Trophoblast cell (in vitro differentiated cells and primary cell): ENCODE measurements around the gene CAMK1D.

Source experiments
- DNase-seq, 2 donors: peaks; one replicate each; pipeline ENCODE4 v3.0.0-alpha.2; 2016
- H2AFZ ChIP-seq: 2 replicates; pipeline ENCODE4 v1.6.1; 2013; ENCODE audit warnings: low read length, moderate library complexity, mild to moderate bottlenecking; ENCODE audit not compliant: insufficient read depth, poor library complexity
- H2AK5ac ChIP-seq: 2 replicates; pipeline ENCODE4 v1.6.1; 2013; ENCODE audit warnings: mild to moderate bottlenecking, low read length
- H2BK120ac ChIP-seq: 2 replicates; pipeline ENCODE4 v1.6.1; 2013; ENCODE audit warnings: low read length, mild to moderate bottlenecking, moderate library complexity; ENCODE audit not compliant: insufficient read depth, poor library complexity
- H2BK12ac ChIP-seq: 2 replicates; pipeline ENCODE4 v1.6.1; 2013; ENCODE audit warnings: mild to moderate bottlenecking, low read length, moderate library complexity
- H2BK5ac ChIP-seq: 2 replicates; pipeline ENCODE4 v1.6.1; 2013; ENCODE audit warnings: low read length, low read depth, moderate library complexity, mild to moderate bottlenecking; ENCODE audit not compliant: poor library complexity
- H3K14ac ChIP-seq: 2 replicates; pipeline ENCODE4 v1.6.1; 2013; ENCODE audit warnings: mild to moderate bottlenecking, low read length
- H3K18ac ChIP-seq: 2 replicates; pipeline ENCODE4 v1.6.1; 2013; ENCODE audit warnings: mild to moderate bottlenecking, low read length
- H3K23ac ChIP-seq: 2 replicates; pipeline ENCODE4 v1.6.1; 2013; ENCODE audit warnings: low read length
- H3K27ac ChIP-seq: 2 replicates; pipeline ENCODE4 v1.5.1; 2013; ENCODE audit warnings: low read depth, mild to moderate bottlenecking, inconsistent platforms, low read length, moderate library complexity
- H3K27me3 ChIP-seq: 2 replicates; pipeline ENCODE4 v1.6.1; 2013; ENCODE audit warnings: inconsistent platforms, mild to moderate bottlenecking, low read length, moderate library complexity; ENCODE audit not compliant: insufficient read depth
- H3K36me3 ChIP-seq, 2 experiments: 1 replicate in 1 of 2; 2 replicates in 1 of 2; pipeline ENCODE4 v1.6.1; 2013; ENCODE audit warnings: low read length in 2 of 2, mild to moderate bottlenecking in 2 of 2, moderate library complexity in 1 of 2; ENCODE audit not compliant: insufficient read depth in 2 of 2, control insufficient read depth in 1 of 2
- H3K4ac ChIP-seq: 2 replicates; pipeline ENCODE4 v1.6.1; 2013; ENCODE audit warnings: low read depth, mild to moderate bottlenecking, low read length, moderate library complexity
- H3K4me1 ChIP-seq, 2 experiments: 1 replicate in 1 of 2; 2 replicates in 1 of 2; pipeline ENCODE4 v1.6.1; 2013; ENCODE audit warnings: low read length in 2 of 2, mild to moderate bottlenecking in 2 of 2, moderate library complexity in 1 of 2; ENCODE audit not compliant: insufficient read depth in 2 of 2, control insufficient read depth in 1 of 2
- H3K4me2 ChIP-seq: 2 replicates; pipeline ENCODE4 v1.6.1; 2013; ENCODE audit warnings: inconsistent platforms, mild to moderate bottlenecking, low read length, moderate library complexity
- H3K4me3 ChIP-seq: 2 replicates; pipeline ENCODE4 v1.5.1; 2013; ENCODE audit warnings: mild to moderate bottlenecking, low read depth, low read length, inconsistent platforms
- H3K79me1 ChIP-seq: one replicate; pipeline ENCODE4 v1.6.1; 2013; ENCODE audit warnings: low read length
- H3K79me2 ChIP-seq: 2 replicates; pipeline ENCODE4 v1.6.1; 2013; ENCODE audit warnings: low read length, mild to moderate bottlenecking; ENCODE audit not compliant: control insufficient read depth, insufficient read depth, poor library complexity
- H3K9ac ChIP-seq: 2 replicates; pipeline ENCODE4 v1.6.1; 2013; ENCODE audit warnings: mild to moderate bottlenecking, low read length
- H3K9me3 ChIP-seq: 2 replicates; pipeline ENCODE4 v1.6.1; 2013; ENCODE audit warnings: low read depth, mild to moderate bottlenecking, control low read depth, inconsistent platforms, low read length; ENCODE audit not compliant: insufficient read depth
- H4K12ac ChIP-seq: 2 replicates; pipeline ENCODE4 v1.6.1; 2013; ENCODE audit warnings: low read depth, mild to moderate bottlenecking, low read length, moderate library complexity
- H4K8ac ChIP-seq: 2 replicates; pipeline ENCODE4 v1.6.1; 2013; ENCODE audit warnings: low read depth, mild to moderate bottlenecking, low read length, moderate library complexity
- H4K91ac ChIP-seq: one replicate; pipeline ENCODE4 v1.6.1; 2013; ENCODE audit warnings: low read depth, mild to moderate bottlenecking, low read length, moderate library complexity
- WGBS: extraction: QIAGEN DNeasy Blood & Tissue Kit; methylation state at CpG from one replicate; pipeline ENCODE4 v1.1.7; 2013; ENCODE audit warnings: missing lambda C conversion rate; ENCODE audit not compliant: insufficient read length, insufficient coverage; ENCODE audit errors: extremely low coverage; 5-methylcytosine and 5-hydroxymethylcytosine counted together

The CAMK1D gene

GRCh38 chr10:12503311-12503710 is 154.0 kb downstream of the CAMK1D start:
- DNase-seq, result no peak
- no peak overlapping the region for H2AK5ac ChIP-seq
- H4K91ac ChIP-seq, result no peak overlapping the region
- no peaks in the 10 kb centered on the region for H3K27me3 ChIP-seq
- no peak overlapping the region for H3K27ac ChIP-seq
- no peak overlapping the region for H2BK120ac ChIP-seq
- H3K79me2 ChIP-seq, result no peaks in the 10 kb centered on the region
- WGBS, result no CpG with 5 or more reads among the region's 10 CpGs
- no peak overlapping the region for H3K14ac ChIP-seq
- H3K36me3 ChIP-seq, result no peaks in the 10 kb centered on the region
- H3K79me1 ChIP-seq, result no peaks in the 10 kb centered on the region
- H3K4me3 ChIP-seq, result no peak overlapping the region
- no peaks in the 10 kb centered on the region for H3K4me1 ChIP-seq
- no peak overlapping the region for H2BK12ac ChIP-seq
- H4K12ac ChIP-seq, result no peak overlapping the region
- no peak overlapping the region for H3K18ac ChIP-seq
- H2BK5ac ChIP-seq, result no peak overlapping the region
- no peaks in the 10 kb centered on the region for H3K9me3 ChIP-seq
- no peak overlapping the region for H3K4me2 ChIP-seq
- H3K9ac ChIP-seq, result no peak overlapping the region
- H4K8ac ChIP-seq, result no peak overlapping the region
- H3K23ac ChIP-seq, result no peak overlapping the region
- no peak overlapping the region for H2AFZ ChIP-seq
- H3K4ac ChIP-seq, result no peak overlapping the region

- no peak overlapping the region for H3K14ac ChIP-seq
- no peak overlapping the region for H2BK12ac ChIP-seq
- no peaks in the 10 kb centered on the region for H3K4me1 ChIP-seq
- H4K91ac ChIP-seq, result no peak overlapping the region
- no peak overlapping the region for H3K23ac ChIP-seq
- H2AK5ac ChIP-seq, result no peak overlapping the region
- H4K12ac ChIP-seq, result no peak overlapping the region
- H3K27me3 ChIP-seq, result no peaks in the 10 kb centered on the region
- no peaks in the 10 kb centered on the region for H3K79me2 ChIP-seq
- H3K4me3 ChIP-seq, result no peak overlapping the region
- H3K4me2 ChIP-seq, result no peak overlapping the region
- no peak overlapping the region for H2BK5ac ChIP-seq
- no peak overlapping the region for H2BK120ac ChIP-seq
- no peak overlapping the region for H3K9ac ChIP-seq
- no peak overlapping the region for H4K8ac ChIP-seq
- WGBS, result no CpG with 5 or more reads among the region's 11 CpGs
- H3K4ac ChIP-seq, result no peak overlapping the region
- H3K27ac ChIP-seq, result no peak overlapping the region
- no peaks in the 10 kb centered on the region for H3K9me3 ChIP-seq
- H3K79me1 ChIP-seq, result no peaks in the 10 kb centered on the region
- DNase-seq, result no peak
- H2AFZ ChIP-seq, result no peak overlapping the region
- H3K36me3 ChIP-seq, result no peaks in the 10 kb centered on the region
- H3K18ac ChIP-seq, result no peak overlapping the region
Measured at GRCh38 chr10:12504176-12504575, 154.8 kb downstream of the CAMK1D start.

GRCh38 chr10:12504628-12505027 is 155.3 kb downstream of the CAMK1D start:
- H2AFZ ChIP-seq, result no peak overlapping the region
- H3K4me3 ChIP-seq, result no peak overlapping the region
- H2BK5ac ChIP-seq, result no peak overlapping the region
- H2BK12ac ChIP-seq, result no peak overlapping the region
- H3K27me3 ChIP-seq, result no peaks in the 10 kb centered on the region
- no peak overlapping the region for H3K4me2 ChIP-seq
- no peak overlapping the region for H2AK5ac ChIP-seq
- H3K36me3 ChIP-seq, result no peaks in the 10 kb centered on the region
- H4K8ac ChIP-seq, result no peak overlapping the region
- H3K4ac ChIP-seq, result no peak overlapping the region
- H3K18ac ChIP-seq, result no peak overlapping the region
- H2BK120ac ChIP-seq, result no peak overlapping the region
- H3K9me3 ChIP-seq, result no peaks in the 10 kb centered on the region
- no peaks in the 10 kb centered on the region for H3K79me2 ChIP-seq
- H4K91ac ChIP-seq, result no peak overlapping the region
- H3K4me1 ChIP-seq, result no peaks in the 10 kb centered on the region
- no peak overlapping the region for H3K14ac ChIP-seq
- no peak overlapping the region for H3K23ac ChIP-seq
- no CpG with 5 or more reads among the region's 10 CpGs for WGBS
- DNase-seq, result no peak
- no peak overlapping the region for H4K12ac ChIP-seq
- no peaks in the 10 kb centered on the region for H3K79me1 ChIP-seq
- H3K9ac ChIP-seq, result no peak overlapping the region
- no peak overlapping the region for H3K27ac ChIP-seq

- no peak for DNase-seq
- Histone ChIP-seq H3K79me2 (no peaks in the 10 kb centered on the region), H2AK5ac (no peak overlapping the region), H2AFZ (no peak overlapping the region), H4K12ac (no peak overlapping the region), H3K18ac (no peak overlapping the region), H3K4me2 (no peak overlapping the region), H4K8ac (no peak overlapping the region), H3K4ac (no peak overlapping the region), H3K9me3 (no peaks in the 10 kb centered on the region), H2BK12ac (no peak overlapping the region), H3K4me1 (no peaks in the 10 kb centered on the region), H3K23ac (no peak overlapping the region), H3K79me1 (no peaks in the 10 kb centered on the region), H2BK120ac (no peak overlapping the region), H2BK5ac (no peak overlapping the region), H3K27me3 (no peaks in the 10 kb centered on the region), H3K14ac (no peak overlapping the region), H4K91ac (no peak overlapping the region), H3K4me3 (no peak overlapping the region), H3K9ac (no peak overlapping the region), H3K36me3 (no peaks in the 10 kb centered on the region), H3K27ac (no peak overlapping the region)
- no CpG with 5 or more reads among the region's 6 CpGs for WGBS
Measured at GRCh38 chr10:12505683-12506082, 156.3 kb downstream of the CAMK1D start.
